ENCODE measurements around the gene HSD11B2. TPM values are rescaled to one million over a fixed set of nuclear protein-coding genes. Genes with fewer than 3 reads are reported as not detected.

HSD11B2 gene
- total and polyA plus RNA-seq, 2 donors (not counting 3 experiments of a cell fraction or from before 2014, with no cell fraction given), result 0.10 TPM; not detected in 1

DNA sequence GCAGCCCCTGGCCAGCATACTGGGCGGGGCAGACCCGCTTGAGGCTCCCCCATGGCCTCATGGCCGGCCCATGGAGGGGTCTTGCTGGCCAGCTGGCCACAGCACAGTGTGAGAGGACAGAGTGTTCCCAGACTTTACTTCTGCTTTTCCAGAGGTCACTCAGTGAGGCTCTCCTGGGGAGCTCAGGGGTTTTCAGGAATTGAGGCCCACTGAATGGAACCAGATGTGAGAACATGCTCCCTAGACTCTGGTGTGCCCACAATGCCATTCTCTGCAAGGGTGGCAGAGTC, 28.9 kb downstream of the HSD11B2 start:
- H3K4me3 ChIP-seq (replicated peaks in 1 of 3; ENCODE audit: insufficient read depth in 1 of 3, low read depth in 1 of 3, low read length in 3 of 3), result no peak overlapping the region
- H3K36me3 ChIP-seq (ENCODE audit: control insufficient read depth in 2 of 2, extremely low read depth in 1 of 2, insufficient read depth in 2 of 2, low read length in 2 of 2), result peaks cover 0 to 8% of the 10 kb centered on the region in 2 experiments
- dilution Hi-C loops (cut with MboI; ENCODE audit: extremely low pct_ligation_motif_present, low sequenced_read_pairs) (no loop called here), intact Hi-C loops (cut with micrococcal nuclease) (no loop called here)
- peaks cover 13% of the 10 kb centered on the region for H3K4me1 ChIP-seq (ENCODE audit: control insufficient read depth, extremely low read depth, insufficient read depth, low read length)
- H3K4me2 ChIP-seq (ENCODE audit: insufficient read depth, low read length), result no peak overlapping the region
- no peaks in the 10 kb centered on the region for H3K9me3 ChIP-seq (replicated peaks; ENCODE audit: control insufficient read depth, insufficient read depth, low read length)
- no peaks in the 10 kb centered on the region for H3K9me1 ChIP-seq (replicated peaks; ENCODE audit: control insufficient read depth, extremely low read depth, insufficient read depth, low read length)
- FAIRE-seq (no peak), DNase-seq (ENCODE audit: low read depth, low spot score) (no peak)
- H3K27me3 ChIP-seq (ENCODE audit: control insufficient read depth in 2 of 2, insufficient read depth in 2 of 2, low read length in 2 of 2), result no peaks in the 10 kb centered on the region
- H3K9ac ChIP-seq (replicated peaks; ENCODE audit: extremely low read depth, insufficient read depth, low read length), result no peak overlapping the region
- ChIA-PET POLR2A (no interaction called here), CTCF (interaction anchor here (1.0 to 12.4 kb wide), 3 partner anchors 9 to 35 kb away, joined by 4 to 201 read pairs (median 16); no protein-coding TSS in a partner anchor)
- TF ChIP-seq FOS (IDR thresholded peaks at IDR 0.05; ENCODE audit: borderline replicate concordance, insufficient read depth, low read length), result no peak
- TF ChIP-seq, protein P1, sequence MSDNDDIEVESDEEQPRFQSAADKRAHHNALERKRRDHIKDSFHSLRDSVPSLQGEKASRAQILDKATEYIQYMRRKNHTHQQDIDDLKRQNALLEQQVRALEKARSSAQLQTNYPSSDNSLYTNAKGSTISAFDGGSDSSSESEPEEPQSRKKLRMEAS (IDR thresholded peaks at IDR 0.05; ENCODE audit: insufficient read depth, insufficient read length), result no peak
- H3K27ac ChIP-seq (ENCODE audit: insufficient read depth, low read depth, low read length), result no peak overlapping the region
- no TSS peak for BruUV-seq (replicated peaks)
- no peak overlapping the region for H2AFZ ChIP-seq (ENCODE audit: low read depth, low read length)
- peaks cover 3% of the 10 kb centered on the region for H3K79me2 ChIP-seq (ENCODE audit: control insufficient read depth, insufficient read depth, low read length)
- no peaks in the 10 kb centered on the region for H4K20me1 ChIP-seq (replicated peaks; ENCODE audit: control insufficient read depth, extremely low read depth, insufficient read depth, low read length)

DNA sequence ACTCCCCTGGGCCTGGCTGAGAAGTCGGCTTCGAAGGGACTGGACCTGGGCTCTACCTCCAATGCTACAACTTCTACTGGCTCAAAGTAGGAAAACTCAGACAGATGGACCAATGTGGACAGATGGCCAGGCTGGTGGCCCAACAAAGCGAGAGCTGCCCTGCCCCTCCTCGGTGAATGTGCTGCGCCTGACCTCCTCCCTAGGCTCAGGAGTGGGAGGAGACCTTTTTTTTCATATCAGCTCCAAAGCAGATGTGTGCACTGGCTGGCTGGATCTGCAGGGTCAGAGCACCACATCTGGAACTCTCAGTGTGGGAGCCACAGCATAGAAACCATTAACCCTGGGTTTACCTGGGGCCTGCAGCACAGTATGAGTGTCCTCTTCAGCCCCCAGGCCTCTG, 29.2 kb downstream of the HSD11B2 start:
- peaks cover 5% of the 10 kb centered on the region for H3K79me2 ChIP-seq (ENCODE audit: control insufficient read depth, insufficient read depth, low read length)
- ChIA-PET POLR2A (no interaction called here), CTCF (interaction anchor here (1.0 to 12.4 kb wide), 4 partner anchors 9 to 35 kb away, joined by 4 to 201 read pairs (median 10); no protein-coding TSS in a partner anchor)
- BruUV-seq (replicated peaks), result no TSS peak
- H3K4me2 ChIP-seq (ENCODE audit: insufficient read depth, low read length), result no peak overlapping the region
- H3K27me3 ChIP-seq (ENCODE audit: control insufficient read depth in 2 of 2, insufficient read depth in 2 of 2, low read length in 2 of 2), result no peaks in the 10 kb centered on the region
- H3K4me3 ChIP-seq (replicated peaks in 1 of 3; ENCODE audit: insufficient read depth in 1 of 3, low read depth in 1 of 3, low read length in 3 of 3), result no peak overlapping the region
- DNase-seq (ENCODE audit: low read depth, low spot score), result no peak
- no peak for FAIRE-seq
- H3K9me3 ChIP-seq (replicated peaks; ENCODE audit: control insufficient read depth, insufficient read depth, low read length), result no peaks in the 10 kb centered on the region
- no peak overlapping the region for H2AFZ ChIP-seq (ENCODE audit: low read depth, low read length)
- no peaks in the 10 kb centered on the region for H4K20me1 ChIP-seq (replicated peaks; ENCODE audit: control insufficient read depth, extremely low read depth, insufficient read depth, low read length)
- H3K27ac ChIP-seq (ENCODE audit: insufficient read depth, low read depth, low read length), result no peak overlapping the region
- TF ChIP-seq POLR2AphosphoS5 (IDR thresholded peaks at IDR 0.05; ENCODE audit: insufficient read depth, low read depth, low read length) (no peak), MYC (IDR thresholded peaks at IDR 0.05; ENCODE audit: low read depth, low read length) (no peak), POLR2A (IDR thresholded peaks at IDR 0.05; ENCODE audit: low read depth, low read length) (no peak), FOS (IDR thresholded peaks at IDR 0.05; ENCODE audit: borderline replicate concordance, insufficient read depth, low read length) (no peak), EZH2 (IDR thresholded peaks at IDR 0.05; ENCODE audit: borderline replicate concordance, low read depth, low read length, severe bottlenecking) (no peak), GATA2 (IDR thresholded peaks at IDR 0.05; ENCODE audit: insufficient read depth, insufficient read length, low read depth, low read length) (no peak)
- TF ChIP-seq, protein P2, sequence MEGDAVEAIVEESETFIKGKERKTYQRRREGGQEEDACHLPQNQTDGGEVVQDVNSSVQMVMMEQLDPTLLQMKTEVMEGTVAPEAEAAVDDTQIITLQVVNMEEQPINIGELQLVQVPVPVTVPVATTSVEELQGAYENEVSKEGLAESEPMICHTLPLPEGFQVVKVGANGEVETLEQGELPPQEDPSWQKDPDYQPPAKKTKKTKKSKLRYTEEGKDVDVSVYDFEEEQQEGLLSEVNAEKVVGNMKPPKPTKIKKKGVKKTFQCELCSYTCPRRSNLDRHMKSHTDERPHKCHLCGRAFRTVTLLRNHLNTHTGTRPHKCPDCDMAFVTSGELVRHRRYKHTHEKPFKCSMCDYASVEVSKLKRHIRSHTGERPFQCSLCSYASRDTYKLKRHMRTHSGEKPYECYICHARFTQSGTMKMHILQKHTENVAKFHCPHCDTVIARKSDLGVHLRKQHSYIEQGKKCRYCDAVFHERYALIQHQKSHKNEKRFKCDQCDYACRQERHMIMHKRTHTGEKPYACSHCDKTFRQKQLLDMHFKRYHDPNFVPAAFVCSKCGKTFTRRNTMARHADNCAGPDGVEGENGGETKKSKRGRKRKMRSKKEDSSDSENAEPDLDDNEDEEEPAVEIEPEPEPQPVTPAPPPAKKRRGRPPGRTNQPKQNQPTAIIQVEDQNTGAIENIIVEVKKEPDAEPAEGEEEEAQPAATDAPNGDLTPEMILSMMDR (IDR thresholded peaks at IDR 0.05; ENCODE audit: extremely low read depth in 1 of 2, insufficient read depth in 1 of 2, low read depth in 1 of 2, low read length in 2 of 2), result no peak
- TF ChIP-seq, protein P1 (IDR thresholded peaks at IDR 0.05; ENCODE audit: insufficient read depth, insufficient read length), result no peak
- peaks cover 0 to 8% of the 10 kb centered on the region in 2 experiments for H3K36me3 ChIP-seq (ENCODE audit: control insufficient read depth in 2 of 2, extremely low read depth in 1 of 2, insufficient read depth in 2 of 2, low read length in 2 of 2)
- H3K9me1 ChIP-seq (replicated peaks; ENCODE audit: control insufficient read depth, extremely low read depth, insufficient read depth, low read length), result no peaks in the 10 kb centered on the region
- intact Hi-C loops (cut with micrococcal nuclease) (no loop called here), dilution Hi-C loops (cut with MboI; ENCODE audit: extremely low pct_ligation_motif_present, low sequenced_read_pairs) (no loop called here)
- H3K9ac ChIP-seq (replicated peaks; ENCODE audit: extremely low read depth, insufficient read depth, low read length), result no peak overlapping the region
- peaks cover 13% of the 10 kb centered on the region for H3K4me1 ChIP-seq (ENCODE audit: control insufficient read depth, extremely low read depth, insufficient read depth, low read length)
